HG03460 (cell line): ENCODE data around the gene TRDN.
"Not testable (repeated sequence)": the region's sequence is repeated elsewhere in the genome, so short reads cannot be mapped to it uniquely, and the experiment has no call there.

Source experiments
- ATAC-seq: cut with Tn5 transposase; IDR thresholded peaks from one replicate; pipeline ENCODE4 v1.9.1; 2021; ENCODE audit not compliant: unreplicated experiment

Gene TRDN

GRCh38 chr6:123565529-123565928, 71.2 kb downstream of the TRDN start:
- no peak for ATAC-seq

- ATAC-seq: no peak
These were observed 72.4 kb downstream of the TRDN start for GRCh38 chr6:123564361-123564760.

GRCh38 chr6:123562677-123563076, 74.1 kb downstream of the TRDN start:
- ATAC-seq: no peak

- ATAC-seq: no peak
These were observed 74.5 kb downstream of the TRDN start for GRCh38 chr6:123562264-123562663.

GRCh38 chr6:123559816-123560215, 76.9 kb downstream of the TRDN start:
- not testable (repeated sequence) for ATAC-seq

- ATAC-seq: not testable (repeated sequence)
These were observed 79.3 kb downstream of the TRDN start for GRCh38 chr6:123557474-123557873.

- ATAC-seq: no peak
These were observed 84.6 kb downstream of the TRDN start for GRCh38 chr6:123551939-123552707.

GRCh38 chr6:123550052-123550617, 86.6 kb downstream of the TRDN start:
- ATAC-seq: no peak

- no peak for ATAC-seq
These were observed 87.3 kb downstream of the TRDN start for GRCh38 chr6:123549476-123549875.

DNA sequence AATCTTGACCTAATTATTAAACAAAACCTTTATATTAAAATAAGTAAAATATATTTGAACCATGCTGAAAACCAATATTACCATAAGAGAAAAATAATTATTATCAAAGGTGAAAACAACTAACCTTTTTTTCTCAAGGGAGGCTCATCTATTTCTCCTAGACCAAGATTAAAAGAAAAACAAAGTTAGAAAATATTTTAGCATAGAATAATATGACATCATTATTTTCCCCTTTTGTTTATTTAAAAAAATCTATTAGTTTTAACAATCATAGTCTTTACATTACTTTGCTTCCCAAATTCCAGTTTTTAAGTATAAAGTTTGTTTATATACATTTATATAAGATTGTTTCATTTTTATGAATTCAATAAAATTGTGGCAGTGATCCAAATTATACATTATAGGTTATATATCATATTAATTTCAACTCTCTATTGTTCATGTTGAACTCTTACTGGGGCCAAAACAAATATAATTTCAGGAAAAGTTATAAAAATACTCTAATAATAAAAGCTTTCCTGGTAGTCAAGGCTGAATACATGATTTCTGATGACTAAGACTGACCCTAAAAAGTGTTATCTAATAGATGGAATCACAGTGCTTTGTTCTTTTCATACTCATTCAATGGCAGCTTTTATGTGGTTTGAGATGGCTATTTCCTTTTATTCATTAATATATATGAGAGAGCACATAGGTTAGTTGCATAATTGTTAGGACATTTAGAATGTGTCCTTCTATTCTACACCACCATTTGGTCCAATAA, 89.4 kb downstream of the TRDN start:
- ATAC-seq: no peak

DNA sequence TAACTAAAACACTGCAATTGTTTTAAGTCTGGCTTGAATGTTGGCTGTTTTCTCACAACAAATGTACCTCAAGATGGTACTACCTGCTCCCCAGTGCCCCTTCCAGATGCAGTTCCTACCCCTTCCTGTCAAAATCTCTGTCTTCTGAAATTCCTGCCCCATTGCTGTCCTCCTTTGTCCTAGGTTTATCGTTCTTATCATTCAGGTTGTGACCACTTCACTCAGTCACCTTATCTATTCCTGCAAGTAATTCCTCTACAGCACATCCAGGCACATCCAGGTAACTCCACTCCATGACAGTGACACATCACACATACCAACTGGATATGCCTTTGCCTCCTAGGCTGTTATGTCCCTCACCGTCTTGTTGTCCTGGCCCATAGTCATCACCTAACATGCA, 90.2 kb downstream of the TRDN start:
- no peak for ATAC-seq

DNA sequence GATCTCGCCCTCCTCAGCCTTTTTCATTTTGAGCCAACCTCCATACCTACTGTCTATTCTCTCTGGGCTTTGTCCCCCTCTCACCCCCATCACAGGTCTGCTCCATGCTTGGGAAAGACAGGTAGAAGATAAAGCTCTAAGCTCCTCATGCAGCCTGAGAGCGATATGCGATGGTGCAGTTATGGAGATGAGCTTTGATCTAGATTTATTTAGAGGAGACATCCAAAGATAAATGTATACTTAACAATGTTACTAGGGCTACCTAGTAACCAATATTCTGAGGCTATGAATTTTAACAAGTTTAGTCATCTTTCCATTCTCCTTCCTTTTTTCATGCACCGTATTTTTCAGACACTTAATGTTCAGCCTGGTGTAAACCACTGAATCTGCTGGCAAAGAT, 95.3 kb downstream of the TRDN start:
- ATAC-seq: no peak

DNA sequence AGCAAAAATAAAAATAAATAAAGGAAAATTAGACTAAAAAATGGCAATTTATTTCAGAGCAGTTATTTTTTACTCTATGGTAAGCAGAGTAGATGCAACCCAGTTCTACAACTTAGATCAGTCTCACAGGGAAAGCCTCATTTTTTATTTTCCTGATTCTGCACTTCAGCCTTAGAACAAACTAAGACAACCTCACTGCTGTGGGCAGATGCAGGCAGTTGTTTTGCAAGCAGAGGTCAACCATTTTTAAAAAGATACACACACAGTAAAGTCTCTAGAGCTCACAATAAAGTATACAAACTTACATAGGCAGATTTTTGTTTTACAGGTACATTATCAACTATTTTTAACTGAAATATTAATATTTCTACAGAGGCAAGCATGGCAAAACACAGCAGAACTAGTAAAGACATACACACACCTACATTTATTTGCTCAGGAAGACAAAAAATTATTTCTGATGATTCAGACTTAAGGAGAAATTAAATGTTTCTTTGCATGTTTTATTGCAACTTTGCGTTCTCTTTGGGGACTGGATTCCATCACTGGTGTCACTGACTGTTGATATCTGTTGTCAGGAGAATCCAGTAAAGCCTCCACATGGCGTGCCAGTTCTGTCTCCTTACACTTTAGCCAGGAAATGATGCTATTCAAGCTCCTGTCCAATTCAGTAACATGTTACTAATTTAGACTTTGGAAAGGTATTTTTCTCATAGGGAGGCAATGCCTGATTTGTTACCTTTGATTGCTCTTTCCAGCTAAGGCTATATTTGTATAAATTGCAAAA, 102.7 kb downstream of the TRDN start:
- ATAC-seq: no peak

DNA sequence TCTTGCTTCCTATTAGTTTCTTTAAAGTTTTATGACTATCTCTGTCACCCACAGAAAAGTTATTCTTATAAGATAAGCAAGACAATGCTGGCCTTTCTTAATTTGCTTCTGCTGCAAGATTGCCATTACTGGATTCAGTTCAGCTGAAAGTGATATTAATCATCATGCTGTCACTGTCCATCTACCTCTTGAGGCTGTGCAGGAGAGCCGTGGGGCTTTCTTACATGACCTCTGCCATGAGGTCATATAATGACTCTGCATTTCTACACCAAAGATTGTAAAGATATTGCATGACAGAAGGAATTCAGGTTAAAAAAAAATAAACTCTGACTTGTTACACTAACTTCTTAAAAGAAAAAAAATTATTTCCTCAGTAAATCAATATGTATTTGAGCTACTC, 106.9 kb downstream of the TRDN start:
- no peak for ATAC-seq

DNA sequence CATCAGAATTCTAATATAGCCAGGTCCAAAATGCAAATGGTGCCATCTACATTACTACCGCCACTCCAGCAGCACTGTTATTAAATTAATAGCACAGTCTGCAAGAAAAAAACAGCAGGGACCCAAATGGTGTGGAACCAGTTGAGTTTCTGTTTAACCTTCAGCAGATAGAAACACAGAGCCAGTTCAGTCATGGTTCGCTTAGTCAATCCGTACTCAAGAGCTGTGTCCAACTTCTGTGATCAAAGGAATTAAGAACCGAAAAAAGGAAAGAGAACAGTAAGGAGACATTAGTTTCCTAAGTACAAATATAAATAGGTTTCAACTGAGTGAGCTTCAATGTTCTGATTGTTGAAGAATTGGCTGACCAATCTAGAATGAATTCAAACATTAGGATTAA, 107.7 kb downstream of the TRDN start:
- no peak for ATAC-seq

DNA sequence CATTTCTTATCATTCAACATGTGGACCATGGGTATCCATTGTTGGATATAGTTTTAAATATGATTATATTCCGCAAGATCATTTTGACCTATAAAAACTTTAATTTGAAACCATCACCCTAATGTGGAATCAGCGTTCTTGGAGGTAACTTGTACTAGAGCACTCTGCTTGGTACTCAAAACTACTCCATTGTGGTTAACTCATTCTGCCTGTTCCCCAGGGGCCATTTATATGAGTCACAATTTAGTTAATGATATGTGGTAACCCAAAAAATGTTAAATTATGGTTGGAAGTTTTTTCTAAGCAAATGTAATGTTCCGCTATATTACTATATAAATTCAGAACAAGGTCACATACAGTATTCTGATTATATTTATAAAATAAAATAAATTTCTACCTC, 109.3 kb downstream of the TRDN start:
- no peak for ATAC-seq

DNA sequence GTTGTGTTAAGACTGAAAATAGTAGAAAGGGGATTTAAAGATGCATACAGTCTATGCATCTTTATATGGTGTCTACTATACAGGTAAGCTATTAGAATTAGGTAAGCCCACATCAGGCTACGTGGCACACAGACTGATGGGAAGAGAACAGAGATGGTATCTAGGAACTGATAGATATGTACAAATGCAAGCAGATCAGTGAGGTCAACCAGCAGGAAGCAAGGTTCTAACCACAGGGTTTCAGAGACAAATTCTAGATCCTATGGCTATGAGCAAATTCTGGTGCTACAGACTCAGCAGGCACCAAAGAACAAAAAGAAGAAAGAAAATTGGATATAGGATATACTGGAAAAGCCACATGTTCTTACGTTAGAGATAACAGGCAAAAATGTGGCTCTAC, 110.6 kb downstream of the TRDN start:
- no peak for ATAC-seq

- no peak for ATAC-seq
These were observed 112.0 kb downstream of the TRDN start for GRCh38 chr6:123524781-123525180.

DNA sequence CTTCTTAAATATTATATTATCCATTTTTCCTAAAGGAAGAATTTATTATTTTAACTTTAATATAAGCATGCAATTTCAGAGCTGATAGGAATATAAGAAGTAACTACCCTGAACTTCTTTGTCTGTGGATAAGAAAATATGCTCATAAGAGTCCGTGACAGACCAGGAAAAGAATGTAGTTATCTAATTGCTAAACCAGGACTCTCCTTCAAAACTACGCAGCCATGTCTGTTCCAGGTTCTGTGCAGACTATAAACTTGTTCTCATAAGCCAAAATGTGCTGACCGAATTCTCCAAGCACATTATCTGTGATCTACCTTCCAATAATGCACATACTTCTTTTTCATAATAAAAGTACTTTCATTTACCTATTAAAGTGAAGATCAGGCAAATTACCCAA, 116.5 kb downstream of the TRDN start:
- ATAC-seq: no peak

GRCh38 chr6:123519189-123519505, 117.6 kb downstream of the TRDN start:
- no peak for ATAC-seq

DNA sequence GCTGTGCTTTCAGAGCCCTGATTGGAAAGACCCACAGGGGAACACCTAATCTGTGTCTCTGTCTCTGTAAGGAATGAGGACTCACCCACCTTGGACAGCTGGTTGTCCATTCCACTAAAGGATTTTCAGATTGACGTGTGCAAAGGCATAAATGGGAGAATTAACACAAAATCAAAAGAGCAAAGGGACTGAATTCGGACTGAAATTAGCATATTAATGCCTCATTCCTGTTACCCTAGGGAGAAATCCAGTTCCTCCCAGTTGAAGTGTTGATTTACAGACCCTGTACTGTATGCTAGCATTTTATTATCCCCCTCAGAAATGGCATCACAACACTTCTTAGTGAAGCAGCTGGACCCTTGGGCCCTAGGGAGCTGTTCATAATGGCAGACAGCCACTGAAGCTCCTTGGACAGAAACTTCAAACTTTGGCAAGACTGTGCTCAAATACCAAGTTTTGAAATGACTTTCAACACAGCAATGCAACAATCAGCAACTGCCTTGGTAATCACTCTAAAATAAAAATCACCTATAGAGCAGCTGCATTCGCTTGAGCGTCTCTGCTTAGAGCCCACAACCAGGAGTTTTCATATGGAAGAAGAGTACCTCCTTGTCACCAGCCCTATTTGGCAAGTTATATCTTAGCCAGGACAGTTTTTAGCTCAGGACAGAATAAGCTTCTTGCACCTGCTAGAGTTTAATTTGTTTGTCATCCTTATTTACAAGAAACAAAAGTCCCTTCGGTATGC, 118.1 kb downstream of the TRDN start:
- no peak for ATAC-seq
